GM19372 (cell line): ENCODE measurements around the gene SEC61A1.

Source experiments
- ATAC-seq: cut with Tn5 transposase; IDR thresholded peaks from one replicate; pipeline ENCODE4 v1.9.1; 2021; ENCODE audit warnings: mild to moderate bottlenecking, low read depth, moderate library complexity; ENCODE audit not compliant: unreplicated experiment

Gene SEC61A1

DNA sequence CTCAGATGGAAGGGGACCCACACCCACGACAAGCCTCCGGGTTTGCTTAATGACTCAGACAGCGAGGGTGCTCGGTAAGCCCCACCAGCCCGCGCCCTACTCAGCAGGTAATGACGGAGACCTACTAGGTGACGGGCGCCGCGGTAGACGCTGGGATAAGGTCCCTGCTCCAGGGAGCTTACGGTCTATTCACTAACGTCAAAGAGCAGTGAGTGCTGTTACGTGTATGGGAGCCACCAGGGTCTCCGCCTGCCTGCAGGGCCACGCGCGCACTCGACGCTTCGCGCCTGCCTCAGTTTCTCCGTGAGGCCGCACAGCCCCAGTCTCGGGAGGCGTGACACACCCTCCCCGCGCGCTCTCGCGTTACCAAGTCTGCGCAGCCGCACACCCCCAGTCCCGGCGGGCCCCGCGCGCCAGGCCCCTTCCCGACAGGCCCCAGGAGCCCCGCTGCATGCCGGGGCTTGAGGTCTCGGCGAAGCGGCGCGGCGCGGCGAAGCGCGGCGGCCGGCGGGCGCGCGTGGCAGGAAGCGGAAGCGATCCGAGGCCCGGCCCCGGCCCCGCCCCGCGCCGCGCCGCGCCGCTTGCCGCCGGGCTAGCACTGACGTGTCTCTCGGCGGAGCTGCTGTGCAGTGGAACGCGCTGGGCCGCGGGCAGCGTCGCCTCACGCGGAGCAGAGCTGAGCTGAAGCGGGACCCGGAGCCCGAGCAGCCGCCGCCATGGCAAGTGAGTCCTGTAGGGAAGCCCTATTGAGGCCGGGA is at the start of gene SEC61A1:
Gene SEC61A1, plus strand, starts transcription at position 601 of the 758 bp plus-strand sequence. Its CDS starts 116 bp downstream, at position 717.
- ATAC-seq = peak; percentile 89

DNA sequence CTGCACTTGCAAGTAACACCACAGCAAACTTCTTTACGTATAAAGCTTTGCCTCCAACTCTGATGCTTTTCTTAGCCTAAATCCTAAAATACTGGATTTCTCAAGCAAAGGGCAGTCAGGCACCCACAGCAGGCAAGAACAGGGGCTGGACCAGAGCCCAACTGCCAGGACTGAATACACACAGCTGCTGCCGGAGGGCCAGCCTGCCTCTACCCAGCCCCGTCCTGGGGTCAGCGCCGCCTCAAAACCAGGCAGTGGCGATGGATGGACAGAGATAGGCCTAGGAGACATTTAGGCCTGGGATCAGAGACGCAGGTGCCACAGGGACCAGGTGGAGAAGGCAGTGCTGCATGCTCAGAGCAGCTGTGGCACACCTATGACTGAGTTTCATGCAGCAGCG is 47.6 kb upstream of the SEC61A1 start:
- ATAC-seq = no peak

DNA sequence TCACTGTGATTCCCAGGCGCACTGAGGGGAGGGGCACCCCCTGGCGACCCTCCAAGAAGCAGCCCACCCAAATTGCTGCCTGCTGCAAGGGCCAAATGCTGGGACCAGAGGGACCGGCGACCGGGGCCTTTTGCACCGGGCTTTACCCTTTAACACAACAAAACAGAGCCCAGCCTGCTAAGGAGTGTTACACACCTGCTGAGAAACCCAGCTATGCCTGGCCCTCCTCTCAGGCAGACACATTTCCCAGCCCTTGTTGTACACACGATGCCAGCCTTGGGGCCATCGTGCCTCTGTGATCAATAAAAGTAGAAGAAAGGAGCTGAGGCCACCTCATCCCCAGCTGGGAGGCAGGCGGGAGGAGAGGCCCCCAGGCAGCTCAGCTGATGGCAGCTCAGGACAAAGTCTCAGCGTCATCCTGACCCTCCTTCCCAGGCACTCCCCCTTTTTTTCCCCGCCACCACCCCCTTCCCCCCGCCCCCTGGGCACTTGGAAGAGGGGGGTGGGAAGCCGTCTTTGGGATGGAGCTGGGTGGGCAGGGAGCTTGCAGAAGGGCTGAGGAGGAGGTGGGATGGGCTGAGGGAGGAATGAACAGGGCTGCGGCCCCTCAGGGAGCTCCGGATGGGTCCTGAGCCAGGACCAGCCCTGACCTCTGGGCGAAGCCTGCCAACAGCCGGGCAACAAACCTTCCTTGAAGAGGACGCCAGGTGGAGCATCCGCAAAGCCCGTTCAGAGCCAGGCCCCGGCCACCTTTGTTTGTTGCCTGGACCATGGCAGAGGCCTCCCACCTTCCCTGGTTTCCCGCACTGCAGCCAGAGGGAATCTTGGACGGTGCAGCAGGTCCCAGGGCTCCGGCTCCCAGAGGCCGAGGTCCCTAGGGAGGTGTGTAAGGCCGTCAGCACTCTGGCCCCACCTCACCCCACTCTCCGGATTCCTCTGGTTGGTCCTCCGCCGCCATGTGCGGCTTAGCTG is 45.9 kb upstream of the SEC61A1 start:
- ATAC-seq = no peak

DNA sequence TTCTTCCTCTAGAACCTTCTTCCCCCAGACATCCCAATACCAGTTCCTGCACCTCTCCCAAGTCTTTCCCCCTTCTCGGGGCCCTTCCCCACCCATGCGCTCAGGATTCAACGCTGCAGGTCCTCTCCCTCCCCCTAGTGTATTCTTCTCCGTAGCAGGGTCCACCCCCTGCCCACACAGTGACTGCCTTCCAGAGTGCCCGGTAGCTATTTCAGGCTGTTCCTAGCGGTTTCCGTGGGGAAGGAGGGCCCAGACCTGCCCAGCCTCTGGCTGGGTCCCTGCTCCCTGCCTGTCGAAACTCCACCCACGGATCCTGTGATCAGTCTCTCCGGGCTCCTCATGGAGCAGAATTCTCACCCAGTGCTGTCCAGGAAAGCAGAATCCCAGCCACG is 45.2 kb upstream of the SEC61A1 start:
- no peak for ATAC-seq

DNA sequence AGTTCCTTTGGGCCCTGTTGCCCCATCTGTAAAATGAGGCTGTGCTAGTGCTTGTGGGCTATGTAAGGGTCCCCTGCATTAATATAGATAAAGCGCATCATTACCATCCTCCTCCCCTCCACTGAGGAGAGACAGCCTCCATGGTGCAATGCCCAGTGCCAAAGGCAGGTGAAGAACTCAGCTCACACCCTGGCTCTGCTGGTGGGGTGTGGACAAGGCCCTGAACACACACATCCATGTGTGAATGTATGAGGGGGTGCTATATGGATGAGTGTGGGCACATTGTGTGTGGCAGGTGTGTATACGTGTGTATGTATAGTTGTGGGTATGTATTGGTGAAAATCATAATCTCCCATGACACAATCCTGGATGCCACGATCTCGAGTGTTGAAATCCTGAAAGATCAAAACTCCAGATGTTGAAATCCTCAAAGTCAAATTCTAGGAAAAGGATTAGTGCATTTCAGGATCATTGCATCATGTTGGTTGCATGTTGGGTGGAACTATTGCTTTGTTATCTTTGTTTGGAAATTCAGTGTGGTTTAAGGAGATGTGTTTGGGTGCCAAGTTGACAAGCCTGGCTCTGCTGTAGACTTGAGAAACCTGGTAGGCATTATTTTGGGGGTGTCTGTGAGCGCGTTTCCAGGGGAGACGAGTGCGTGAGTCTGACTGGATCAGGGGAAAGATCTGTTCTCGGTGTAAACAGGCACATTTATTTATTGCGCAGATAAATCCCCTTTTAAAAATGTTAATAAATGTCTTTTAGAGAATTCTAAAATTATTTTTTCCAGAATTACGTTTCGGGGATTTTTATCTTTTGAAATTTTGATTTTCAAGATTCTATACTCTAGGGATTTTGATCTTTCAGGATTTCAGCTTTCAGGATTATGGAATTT is 42.0 kb upstream of the SEC61A1 start:
- ATAC-seq = no peak

DNA sequence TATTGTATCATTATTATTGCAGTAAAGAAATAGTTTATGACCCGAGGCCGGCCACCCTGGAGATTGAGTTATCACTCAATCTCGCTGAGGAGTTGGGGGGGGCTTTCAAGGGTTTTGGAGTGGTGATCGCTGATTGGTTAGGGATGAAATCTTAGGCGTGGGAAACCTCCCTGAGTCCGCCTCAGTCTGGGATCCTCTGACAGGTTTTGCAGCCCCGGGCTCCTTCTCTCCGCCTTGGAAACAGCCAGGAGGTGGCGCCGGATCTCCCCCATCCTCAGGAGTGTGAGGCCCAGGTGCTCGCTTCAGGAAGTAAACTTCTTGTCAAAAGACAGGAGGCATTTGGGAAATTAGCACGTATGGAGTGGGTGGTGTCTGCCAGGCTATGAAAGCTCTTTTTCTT is 41.1 kb upstream of the SEC61A1 start:
- ATAC-seq = no peak

DNA sequence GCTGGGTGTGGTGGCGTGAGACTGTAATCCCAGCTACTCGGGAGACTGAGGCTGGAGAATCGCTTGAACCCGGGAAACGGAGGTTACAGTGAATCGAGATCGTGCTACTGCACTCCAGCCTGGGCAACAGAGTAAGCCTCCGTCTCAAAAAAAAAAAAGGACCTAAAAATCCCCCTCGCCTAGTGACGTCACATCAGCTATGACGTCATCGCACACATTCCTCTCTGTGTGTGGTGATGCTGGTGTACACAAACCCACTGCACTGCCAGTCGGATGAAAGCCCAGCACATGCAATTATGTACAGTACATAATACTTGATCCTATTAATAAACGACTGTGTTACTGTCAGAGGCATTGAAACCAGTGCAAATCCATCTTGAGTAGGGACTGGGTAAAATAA is 40.2 kb upstream of the SEC61A1 start:
- ATAC-seq = no peak

DNA sequence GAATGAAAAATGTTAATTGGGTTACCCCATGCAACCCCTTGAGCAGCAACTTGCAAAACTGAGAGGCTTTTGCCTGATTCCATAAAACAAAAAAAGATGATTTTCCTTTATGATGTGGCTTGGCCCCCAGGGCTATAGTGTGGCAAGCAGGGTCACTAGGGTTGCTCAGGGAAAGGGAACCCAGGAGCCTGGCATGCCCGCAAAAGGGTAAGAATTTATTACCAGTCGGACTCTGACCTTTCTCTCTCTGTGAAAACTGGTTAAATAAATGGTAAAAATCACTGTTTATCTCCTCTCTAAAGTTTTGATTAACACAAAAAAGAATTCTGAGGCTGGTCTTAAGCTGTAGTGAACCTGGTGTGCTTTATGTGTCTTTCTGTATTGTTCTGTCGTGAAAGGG is 37.7 kb upstream of the SEC61A1 start:
- ATAC-seq = no peak

DNA sequence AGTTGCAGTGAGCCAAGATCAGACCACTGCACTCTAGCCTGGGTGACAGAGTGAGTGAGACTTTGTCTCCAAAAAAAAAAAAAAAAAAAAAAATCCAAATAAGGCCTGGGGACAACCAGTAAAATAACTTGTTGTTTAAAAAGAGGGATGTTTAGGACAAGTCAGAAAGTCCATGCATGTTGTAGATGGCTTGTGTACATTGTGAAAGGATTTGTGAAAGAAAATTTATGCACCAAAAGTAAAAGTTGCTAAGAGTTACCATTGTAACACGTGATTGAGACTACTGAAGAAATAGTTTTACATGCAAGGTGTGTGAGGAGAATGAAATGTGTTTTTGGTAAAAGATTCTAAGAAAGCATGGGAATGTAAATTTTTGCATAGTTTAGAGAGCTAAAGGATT is 35.7 kb upstream of the SEC61A1 start:
- ATAC-seq = no peak

DNA sequence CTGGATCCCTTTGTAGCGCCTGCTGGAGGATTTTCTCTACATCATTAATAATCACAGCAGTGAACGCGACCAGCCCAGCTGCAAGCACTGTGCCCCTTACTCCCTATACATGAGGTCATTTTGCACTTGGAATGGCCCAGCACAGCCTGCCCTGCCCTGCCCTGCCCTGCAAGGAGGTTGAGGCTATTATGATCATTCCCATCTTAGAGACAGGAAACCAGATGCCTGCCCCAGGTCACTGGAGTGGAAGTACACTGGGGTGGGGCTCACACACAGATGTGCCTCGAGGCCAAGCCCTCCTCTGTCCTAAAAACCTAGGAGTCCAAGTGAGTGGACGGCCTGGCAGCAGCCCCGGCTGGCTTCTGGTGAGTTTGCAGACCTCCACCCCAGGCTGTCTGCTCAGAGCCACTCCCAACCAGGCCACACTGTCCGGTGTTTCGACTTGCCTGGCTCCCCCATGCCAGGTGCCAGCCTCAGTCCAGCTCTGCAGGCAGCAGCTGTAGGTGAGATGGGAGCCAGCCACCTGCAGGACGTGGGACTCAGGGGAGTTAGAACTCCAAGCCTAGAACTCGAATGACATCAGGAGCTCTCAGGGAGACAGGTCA is 30.4 kb upstream of the SEC61A1 start:
- ATAC-seq = no peak

DNA sequence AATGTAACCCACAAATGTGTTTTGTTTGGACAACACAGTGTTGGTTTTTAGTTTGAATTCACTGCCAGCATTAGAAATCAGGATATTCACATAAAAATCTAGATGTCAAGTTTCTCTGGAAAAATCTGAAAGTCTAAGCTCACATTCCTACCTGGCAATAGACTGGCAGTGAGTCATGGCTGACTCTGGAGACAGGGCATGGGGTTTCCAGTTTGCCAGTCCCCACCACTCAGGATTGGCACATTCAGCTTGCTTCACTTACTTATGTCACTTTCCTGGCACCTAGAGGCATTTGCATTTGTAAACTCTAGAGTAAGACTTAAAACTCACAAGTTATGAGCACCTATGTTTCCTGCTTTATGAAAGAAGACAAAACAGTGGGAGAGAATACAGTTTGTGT is 19.1 kb upstream of the SEC61A1 start:
- no peak for ATAC-seq

DNA sequence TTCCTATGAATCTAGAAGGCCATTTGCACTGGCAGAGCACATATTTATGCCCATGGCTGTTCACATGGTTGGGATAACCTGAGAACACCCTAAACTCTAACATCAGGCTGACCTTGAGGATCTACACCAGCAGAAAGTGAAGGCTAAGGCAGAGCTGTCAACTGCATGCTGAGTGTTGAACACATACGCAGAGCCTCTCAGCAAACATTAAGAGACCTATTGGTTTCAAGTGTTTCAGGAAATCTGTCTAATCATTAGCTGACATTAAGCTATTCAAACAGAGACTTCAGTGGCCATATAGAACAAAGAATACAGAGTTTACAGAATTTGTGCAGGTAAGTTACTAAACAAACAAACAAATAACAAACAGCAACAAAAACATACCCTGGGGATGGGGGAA is 16.1 kb upstream of the SEC61A1 start:
- ATAC-seq = no peak

DNA sequence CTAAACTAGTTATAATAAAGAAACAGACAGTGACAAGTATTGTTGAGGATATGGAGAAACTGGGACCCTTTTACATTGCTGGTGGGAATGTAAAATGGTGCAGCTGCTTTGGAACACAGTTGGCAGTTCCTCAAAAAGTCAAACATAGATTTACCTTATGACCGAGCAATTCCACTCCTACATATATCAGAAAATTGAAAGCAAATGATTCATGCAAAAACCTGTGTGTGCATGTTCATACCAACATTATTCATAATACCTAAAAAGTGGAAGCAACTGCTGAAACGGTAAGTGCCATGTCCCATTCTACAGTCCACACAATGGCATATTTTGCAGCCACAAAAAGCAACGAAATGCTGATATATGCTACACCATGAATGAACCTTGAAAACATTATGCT is 12.2 kb upstream of the SEC61A1 start:
- ATAC-seq = no peak

DNA sequence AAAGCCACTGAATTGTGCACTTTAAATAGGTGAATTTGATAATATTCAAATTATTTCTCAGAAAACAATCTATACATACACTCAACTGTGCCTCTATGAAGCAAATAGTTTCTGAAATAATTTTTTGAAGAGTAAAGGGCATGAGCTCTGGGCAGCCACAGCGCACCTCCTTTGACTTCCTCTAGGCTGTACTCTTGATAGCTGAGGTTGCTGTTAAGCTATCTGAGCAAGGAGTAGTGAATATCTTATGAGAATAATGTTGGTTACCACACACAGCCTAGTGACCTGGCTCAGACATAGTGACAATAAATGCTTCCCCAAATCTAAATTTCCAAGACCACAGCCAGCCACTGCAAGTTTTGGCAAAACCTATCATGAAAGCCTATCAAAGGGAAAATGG is 11.6 kb upstream of the SEC61A1 start:
- no peak for ATAC-seq

DNA sequence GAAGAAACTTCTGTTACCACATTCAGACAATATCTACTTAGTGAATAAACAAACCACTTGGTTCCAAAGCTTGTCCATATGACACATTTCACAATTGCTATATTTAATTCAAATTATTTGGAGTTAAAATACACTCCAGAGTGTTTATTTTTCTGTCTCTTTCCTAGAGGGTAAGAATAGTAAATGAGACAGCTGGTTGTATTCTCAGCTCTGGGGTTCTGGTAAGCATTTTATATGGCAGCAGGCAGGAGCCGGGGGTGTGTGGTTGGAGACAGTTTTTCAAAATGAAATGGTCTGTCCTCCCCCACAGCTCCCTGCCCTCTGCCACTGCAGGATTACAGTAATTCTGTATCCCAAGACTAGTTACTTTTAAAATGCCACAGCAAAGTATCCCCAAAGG is 10.9 kb upstream of the SEC61A1 start:
- no peak for ATAC-seq

DNA sequence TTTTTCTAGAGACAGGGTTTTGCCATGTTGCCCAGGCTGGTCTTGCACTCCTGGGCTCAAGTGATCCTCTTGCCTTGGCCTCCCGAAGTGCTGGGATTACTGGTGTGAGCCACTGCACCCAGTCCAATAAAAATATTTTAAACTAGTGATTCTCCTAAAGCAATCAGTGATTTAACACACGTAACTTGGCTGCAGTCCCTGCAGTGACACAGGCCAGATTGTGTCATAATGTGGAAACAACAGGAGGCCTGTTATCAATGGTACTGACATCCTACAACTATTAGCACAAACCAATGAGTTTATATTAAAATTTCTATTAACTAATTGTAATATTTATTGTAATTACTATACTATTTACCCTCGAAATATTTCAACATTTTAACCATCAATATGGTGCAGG is 1.6 kb upstream of the SEC61A1 start:
- ATAC-seq = no peak

DNA sequence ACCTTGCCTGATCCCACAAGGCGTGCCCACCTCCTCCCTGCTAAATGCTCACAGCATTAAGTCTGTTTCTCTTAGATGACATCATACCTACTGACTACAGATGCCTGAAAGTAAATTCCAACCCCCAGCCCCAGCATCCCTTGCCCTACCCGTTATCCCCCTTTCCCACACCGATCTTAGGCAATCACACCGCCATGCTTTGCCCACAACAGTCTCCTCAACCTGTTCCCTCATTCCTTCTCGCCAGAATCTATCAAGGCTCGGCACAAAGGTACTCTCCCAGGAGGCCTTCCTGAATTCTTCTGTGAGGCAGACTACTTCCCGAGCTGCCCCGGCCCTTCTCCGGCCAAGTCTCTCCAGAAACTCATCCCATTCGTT is 789 bp upstream of the SEC61A1 start:
- no peak for ATAC-seq

DNA sequence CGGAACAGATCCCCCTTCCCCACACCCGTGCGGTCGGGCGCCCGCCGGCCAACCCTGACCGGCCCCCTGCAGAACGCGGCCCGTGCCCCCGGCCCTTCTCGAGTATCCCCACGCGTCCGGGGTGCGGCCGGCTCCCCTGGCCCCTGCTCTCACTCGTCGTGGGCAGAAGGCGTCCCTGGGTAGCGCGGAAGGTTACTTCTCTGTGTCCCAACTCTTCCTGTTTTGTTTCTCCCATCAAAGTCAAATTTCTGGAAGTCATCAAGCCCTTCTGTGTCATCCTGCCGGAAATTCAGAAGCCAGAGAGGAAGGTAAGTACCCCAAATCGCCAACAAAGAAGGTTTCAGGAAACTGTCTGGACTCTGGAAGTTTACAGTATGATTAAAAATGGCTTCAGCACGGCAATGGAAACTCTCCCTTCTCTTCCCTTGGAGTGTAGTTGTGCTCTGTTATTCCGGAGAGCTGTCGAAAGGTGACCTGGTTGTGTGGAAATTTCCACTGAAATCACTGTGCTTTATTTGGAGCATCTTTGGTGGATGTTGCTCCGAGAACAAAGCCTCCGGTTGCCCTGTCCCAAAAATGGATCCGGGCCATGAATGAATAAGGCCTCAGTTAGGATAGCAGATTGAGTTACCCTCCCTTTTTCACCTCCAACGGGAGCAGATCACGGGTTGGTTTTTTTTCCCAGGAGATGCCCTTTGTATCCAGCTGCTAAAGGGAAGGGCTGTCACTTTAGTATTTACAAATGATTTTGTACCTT is 536 bp downstream of the SEC61A1 start:
- ATAC-seq = peak; percentile 21

DNA sequence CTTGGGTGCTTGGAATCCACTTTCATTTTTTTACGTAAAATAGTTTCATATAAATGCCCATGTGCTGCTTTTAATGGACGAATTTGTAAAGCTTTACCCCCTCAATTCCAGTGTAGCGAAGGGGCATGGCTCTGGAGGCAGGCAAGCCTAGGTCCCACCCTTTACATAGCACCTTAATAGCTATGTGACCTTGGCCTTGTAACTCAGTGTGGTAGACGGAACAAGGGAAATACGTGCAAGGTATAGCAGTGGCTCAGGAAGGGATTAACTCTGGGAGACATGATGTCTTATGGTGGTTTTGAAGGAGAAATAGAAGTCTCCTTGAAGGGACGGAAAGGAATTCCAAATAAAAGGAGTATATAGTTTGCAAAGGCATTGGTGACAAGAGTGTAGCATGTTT is 1.4 kb downstream of the SEC61A1 start:
- no peak for ATAC-seq

DNA sequence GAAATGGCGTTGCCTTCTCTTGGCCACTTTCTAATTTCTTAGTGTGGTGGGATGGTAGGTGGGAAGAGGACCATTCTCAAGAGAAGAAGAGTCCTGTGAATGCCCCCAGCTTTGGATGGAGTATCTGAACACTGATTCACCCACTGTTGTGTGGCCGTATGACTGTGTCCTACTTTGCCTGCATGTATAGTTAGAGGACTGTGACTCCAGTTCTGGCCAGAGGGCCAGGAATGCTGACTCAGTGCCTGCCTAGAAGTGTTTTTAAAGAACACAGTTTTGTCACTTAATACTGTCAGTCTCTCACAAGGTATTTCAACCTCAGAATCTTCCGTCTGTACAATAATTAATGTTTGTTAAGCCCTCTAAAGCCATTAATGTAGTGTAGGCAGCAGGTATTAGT is 2.1 kb downstream of the SEC61A1 start:
- no peak for ATAC-seq
